Vagina (tissue), 2 donors: ENCODE results near the gene DLX1. TPM values are rescaled to one million over a fixed set of nuclear protein-coding genes. Genes with fewer than 3 reads are reported as not detected.

Experiments used
- DNase-seq, 2 donors: peaks; one replicate each; pipeline ENCODE4 v3.0.0-alpha.2; 2017; ENCODE audit errors: extremely low spot score in 2 of 2
- H3K27ac ChIP-seq: fragments of 200-600 bp; sonication (generic); one replicate; pipeline ENCODE4 v1.5.1; 2019
- H3K27me3 ChIP-seq: fragments of 200-600 bp; sonication (generic); one replicate; pipeline ENCODE4 v1.5.1; 2019
- H3K36me3 ChIP-seq, 2 donors: fragments of 200-600 bp; sonication (generic); one replicate each; pipeline ENCODE4 v1.5.1; 2017 to 2019
- H3K4me1 ChIP-seq: fragments of 200-600 bp; sonication (generic); one replicate; pipeline ENCODE4 v1.5.1; 2019
- H3K4me3 ChIP-seq, 2 donors: fragments of 200-600 bp; sonication (generic); 1 replicate in 1 of 2; 2 replicates in 1 of 2; pipeline ENCODE4 v1.5.1; 2016 to 2019
- H3K9me3 ChIP-seq: fragments of 200-600 bp; sonication (generic); one replicate; pipeline ENCODE4 v1.5.1; 2019
- CTCF ChIP-seq, 3 experiments: fragments of 450-650 bp in 2 of 3; fragments of 200-600 bp in 1 of 3; sonication (generic) in 1 of 3; IDR thresholded peaks; one replicate each; pipeline ENCODE4 v1.5.1; 2017 to 2019; ENCODE audit warnings: antibody characterized with exemption in 3 of 3, mild to moderate bottlenecking in 2 of 3, moderate library complexity in 2 of 3
- POLR2A ChIP-seq, 2 donors: fragments of 450-650 bp; IDR thresholded peaks; one replicate each; pipeline ENCODE4 v1.6.1; 2017; ENCODE audit warnings: antibody characterized with exemption in 2 of 2, mild to moderate bottlenecking in 2 of 2, moderate library complexity in 2 of 2
- POLR2AphosphoS5 ChIP-seq, 2 donors: sonication (generic); formaldehyde crosslinking; IDR thresholded peaks; one replicate each; pipeline ENCODE4 v1.9.0; 2017; ENCODE audit warnings: antibody characterized with exemption in 2 of 2, mild to moderate bottlenecking in 2 of 2, low read depth in 1 of 2; ENCODE audit not compliant: insufficient read depth in 1 of 2
- intact Hi-C: fragments of 100-400 bp; cut with DNase I; formaldehyde crosslinking; loops from one replicate; pipeline ENCODE4 v1.15.1; 2023
- total RNA-seq: library from RNA; depleted of rRNA; stranded (reverse); fragments of >200 nt; gene quantifications from one replicate; pipeline ENCODE4 v1.2.3, GENCODE V29; 2016

Gene DLX1
- not detected for total RNA-seq

GRCh38 chr2:172085460-172086159 lies at the start of gene DLX1:
Gene DLX1, plus strand, starts transcription at chr2:172085507. Its CDS starts 171 bp downstream, at chr2:172085678.
- TF ChIP-seq POLR2A (IDR thresholded peaks at IDR 0.05) (no peak), POLR2AphosphoS5 (IDR thresholded peaks at IDR 0.05; ENCODE audit: insufficient read depth in 1 of 2, low read depth in 1 of 2) (no peak), CTCF (IDR thresholded peaks at IDR 0.05) (no peak)
- no peaks in the 10 kb centered on the region for H3K9me3 ChIP-seq
- intact Hi-C loops, result no loop called here
- no peaks in the 10 kb centered on the region for H3K36me3 ChIP-seq
- no peak within 1 kb of the TSS for H3K27ac ChIP-seq
- peak in 1 of 2 donors; percentile 71 for DNase-seq
- peaks cover 68% of the 10 kb centered on the region for H3K27me3 ChIP-seq
- H3K4me1 ChIP-seq, result peaks cover 41% of the 10 kb centered on the region
- peak within 1 kb of the TSS; percentile 34 to 40 for H3K4me3 ChIP-seq

GRCh38 chr2:172038121-172038520 lies 47.2 kb upstream of the DLX1 start:
- Histone ChIP-seq H3K27ac (no peak overlapping the region), H3K36me3 (no peaks in the 10 kb centered on the region), H3K27me3 (no peaks in the 10 kb centered on the region), H3K9me3 (no peaks in the 10 kb centered on the region), H3K4me1 (peaks cover 6% of the 10 kb centered on the region), H3K4me3 (no peak overlapping the region)
- no peak for DNase-seq
- intact Hi-C loops, result no loop called here
- TF ChIP-seq CTCF (IDR thresholded peaks at IDR 0.05), result no peak
- no peak for TF ChIP-seq POLR2AphosphoS5 (IDR thresholded peaks at IDR 0.05; ENCODE audit: insufficient read depth in 1 of 2, low read depth in 1 of 2)
- no peak for TF ChIP-seq POLR2A (IDR thresholded peaks at IDR 0.05)

- intact Hi-C loops, result no loop called here
- no peak for DNase-seq
- Histone ChIP-seq H3K4me3 (no peak overlapping the region), H3K27me3 (no peaks in the 10 kb centered on the region), H3K36me3 (no peaks in the 10 kb centered on the region), H3K27ac (no peak overlapping the region), H3K9me3 (no peaks in the 10 kb centered on the region), H3K4me1 (peaks cover 6% of the 10 kb centered on the region)
- TF ChIP-seq POLR2A (IDR thresholded peaks at IDR 0.05) (no peak), POLR2AphosphoS5 (IDR thresholded peaks at IDR 0.05; ENCODE audit: insufficient read depth in 1 of 2, low read depth in 1 of 2) (peak in 1 of 2 donors; percentile 75), CTCF (IDR thresholded peaks at IDR 0.05) (no peak)
Measured at GRCh38 chr2:172038604-172039003, 46.7 kb upstream of the DLX1 start.

- Histone ChIP-seq H3K4me3 (no peak overlapping the region), H3K4me1 (peaks cover 6% of the 10 kb centered on the region), H3K36me3 (no peaks in the 10 kb centered on the region), H3K27me3 (no peaks in the 10 kb centered on the region), H3K27ac (no peak overlapping the region), H3K9me3 (no peaks in the 10 kb centered on the region)
- DNase-seq, result no peak
- intact Hi-C loops, result no loop called here
- TF ChIP-seq POLR2A (IDR thresholded peaks at IDR 0.05), result no peak
Measured at GRCh38 chr2:172039011-172039704, 46.1 kb upstream of the DLX1 start.

- intact Hi-C loops, result no loop called here
- H3K9me3 ChIP-seq, result no peaks in the 10 kb centered on the region
- no peaks in the 10 kb centered on the region for H3K27me3 ChIP-seq
- H3K4me1 ChIP-seq, result peaks cover 6% of the 10 kb centered on the region
- TF ChIP-seq CTCF (IDR thresholded peaks at IDR 0.05), result no peak
- TF ChIP-seq POLR2A (IDR thresholded peaks at IDR 0.05), result no peak
- no peak for TF ChIP-seq POLR2AphosphoS5 (IDR thresholded peaks at IDR 0.05; ENCODE audit: insufficient read depth in 1 of 2, low read depth in 1 of 2)
- no peaks in the 10 kb centered on the region for H3K36me3 ChIP-seq
- H3K27ac ChIP-seq, result no peak overlapping the region
- no peak overlapping the region for H3K4me3 ChIP-seq
- no peak for DNase-seq
Measured at GRCh38 chr2:172040311-172040710, 45.0 kb upstream of the DLX1 start.
